HEK293T (cell line): ENCODE data around the gene SETD3.

Experiments used
- ARNT ChIP-seq: fragments of 450-650 bp; IDR thresholded peaks from 2 replicates; pipeline ENCODE4 v1.6.1; 2017; ENCODE audit warnings: mild to moderate bottlenecking
- BHLHE40 ChIP-seq: fragments of 450-650 bp; IDR thresholded peaks from 2 replicates; pipeline ENCODE4 v1.6.1; 2016; ENCODE audit warnings: mild to moderate bottlenecking, moderate library complexity, borderline replicate concordance
- FOXM1 ChIP-seq: fragments of 450-650 bp; IDR thresholded peaks from 2 replicates; pipeline ENCODE4 v1.6.1; 2017; ENCODE audit warnings: mild to moderate bottlenecking, borderline replicate concordance
- L3MBTL2 ChIP-seq: fragments of 450-650 bp; conservative IDR thresholded peaks from 2 replicates; pipeline ENCODE4 v1.6.1; 2016; ENCODE audit warnings: mild to moderate bottlenecking
- LEF1 ChIP-seq: fragments of 450-650 bp; IDR thresholded peaks from 2 replicates; pipeline ENCODE4 v1.6.1; 2017; ENCODE audit warnings: mild to moderate bottlenecking, borderline replicate concordance
- PKNOX1 ChIP-seq: fragments of 450-650 bp; IDR thresholded peaks from 2 replicates; pipeline ENCODE4 v1.6.1; 2016
- SP1 ChIP-seq: fragments of 450-650 bp; IDR thresholded peaks from 2 replicates; pipeline ENCODE4 v1.6.1; 2017
- TARDBP ChIP-seq: fragments of 450-650 bp; IDR thresholded peaks from 2 replicates; pipeline ENCODE4 v1.6.1; 2016
- ZNF384 ChIP-seq: fragments of 450-650 bp; IDR thresholded peaks from 2 replicates; pipeline ENCODE4 v1.6.1; 2016

DNA sequence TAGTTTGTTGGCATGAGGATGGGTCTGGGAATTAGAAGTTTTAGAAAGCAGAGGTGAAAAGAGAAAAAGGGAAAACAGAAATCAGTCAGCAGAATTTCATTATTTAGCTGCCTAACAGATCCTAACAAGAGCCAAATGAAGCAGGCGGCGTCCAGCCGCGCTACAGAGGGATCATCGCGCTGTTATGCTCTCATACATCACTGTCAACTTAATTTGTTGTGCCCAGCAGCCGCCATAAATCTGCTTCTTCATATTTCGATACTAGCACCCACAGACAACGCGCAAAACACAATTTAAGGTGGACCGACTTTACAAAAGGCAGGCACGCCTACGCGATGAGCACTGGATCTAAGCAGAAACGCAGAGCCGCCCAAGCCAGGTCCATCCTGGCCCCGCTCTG, 66.7 kb downstream of the SETD3 start:
- no peak for TF ChIP-seq L3MBTL2
- TF ChIP-seq BHLHE40 = no peak
- no peak for TF ChIP-seq SP1
- TF ChIP-seq ARNT = no peak
- no peak for TF ChIP-seq TARDBP
- TF ChIP-seq LEF1 = no peak
- TF ChIP-seq FOXM1 = no peak
- peak; percentile 84 for TF ChIP-seq PKNOX1
- TF ChIP-seq ZNF384 = no peak
